HG03558 (cell line): Measurements from ENCODE around the gene NAMPT.

Experiments used
- ATAC-seq: cut with Tn5 transposase; IDR thresholded peaks from one replicate; pipeline ENCODE4 v1.9.1; 2021; ENCODE audit warnings: moderate number of reproducible peaks; ENCODE audit not compliant: unreplicated experiment; ENCODE audit errors: extremely low read depth

Gene NAMPT

GRCh38 chr7:106277976-106278375 is 6.8 kb downstream of the NAMPT start:
- no peak for ATAC-seq

- no peak for ATAC-seq
Observed at GRCh38 chr7:106276513-106276912, 8.3 kb downstream of the NAMPT start.

- ATAC-seq = no peak
Observed at GRCh38 chr7:106273009-106273668, 11.6 kb downstream of the NAMPT start.

- no peak for ATAC-seq
Observed at GRCh38 chr7:106270122-106270977, 14.4 kb downstream of the NAMPT start.

GRCh38 chr7:106269254-106269961 is 15.4 kb downstream of the NAMPT start:
- no peak for ATAC-seq

- no peak for ATAC-seq
Observed at GRCh38 chr7:106265133-106265532, 19.6 kb downstream of the NAMPT start.

GRCh38 chr7:106262221-106262881 is 22.4 kb downstream of the NAMPT start:
- ATAC-seq = no peak

- ATAC-seq = no peak
Observed at GRCh38 chr7:106260136-106260561, 24.6 kb downstream of the NAMPT start.

GRCh38 chr7:106258789-106259188 is 26.0 kb downstream of the NAMPT start:
- no peak for ATAC-seq

- no peak for ATAC-seq
Observed at GRCh38 chr7:106257752-106258151, 27.0 kb downstream of the NAMPT start.

- ATAC-seq = no peak
Observed at GRCh38 chr7:106256144-106256543, 28.6 kb downstream of the NAMPT start.

- no peak for ATAC-seq
Observed at GRCh38 chr7:106255246-106255645, 29.5 kb downstream of the NAMPT start.

- no peak for ATAC-seq
Observed at GRCh38 chr7:106254525-106255116, 30.2 kb downstream of the NAMPT start.

GRCh38 chr7:106252568-106252967 is 32.2 kb downstream of the NAMPT start:
- no peak for ATAC-seq

- no peak for ATAC-seq
Observed at GRCh38 chr7:106249488-106249887, 35.3 kb downstream of the NAMPT start.

- no peak for ATAC-seq
Observed at GRCh38 chr7:106248600-106248999, 36.2 kb downstream of the NAMPT start.

GRCh38 chr7:106247841-106248240 is 36.9 kb downstream of the NAMPT start:
- ATAC-seq = no peak

GRCh38 chr7:106246902-106247711 is 37.7 kb downstream of the NAMPT start:
- ATAC-seq = no peak

GRCh38 chr7:106243893-106244292 is 40.9 kb downstream of the NAMPT start:
- ATAC-seq = no peak
